Activated CD4-positive, alpha-beta T cell treated with anti-CD3 and anti-CD28 coated beads for 48 hours (primary cell): Measurements from ENCODE around the gene ING2.
"Not testable (repeated sequence)": the region's sequence is repeated elsewhere in the genome, so short reads cannot be mapped to it uniquely, and the experiment has no call there.

ENCODE experiments used
- DNase-seq: peaks from one replicate; pipeline ENCODE4 v3.0.0-alpha.2; 2020

The ING2 gene

DNA sequence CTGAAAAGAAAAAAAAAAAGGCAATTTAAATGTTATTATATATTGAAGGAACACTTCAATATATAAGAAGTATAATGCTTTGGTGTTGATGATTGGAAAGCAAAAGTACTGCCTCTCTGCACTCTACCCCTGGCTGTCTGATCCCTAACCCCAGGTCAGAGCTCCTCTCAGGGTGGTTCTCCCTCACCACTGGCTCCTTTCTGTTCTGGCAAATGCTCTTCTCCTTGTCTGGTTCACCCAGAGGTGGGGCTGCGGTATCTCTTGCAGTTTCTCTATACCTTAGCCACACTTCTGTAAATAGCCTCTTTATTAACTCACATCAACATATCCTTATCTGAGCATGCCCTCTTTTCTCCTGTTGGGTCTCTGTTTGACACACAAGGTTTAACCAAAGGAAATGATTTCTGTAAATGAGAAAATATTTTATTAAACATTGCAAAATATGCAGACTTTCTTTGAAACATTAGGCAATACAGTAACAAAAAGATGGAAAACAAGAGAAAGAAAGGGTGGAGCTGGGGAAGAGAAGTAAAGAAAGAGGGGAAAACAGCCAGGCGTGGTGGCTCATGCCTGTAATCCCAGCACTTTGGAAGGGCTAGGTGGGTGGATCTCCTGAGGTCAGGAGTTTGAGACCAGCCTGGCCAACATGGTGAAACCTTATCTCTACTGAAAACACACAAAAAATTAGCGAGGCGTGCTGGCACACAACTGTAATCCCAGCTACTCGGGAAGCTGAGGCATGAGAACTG is 45.7 kb downstream of the ING2 start:
- DNase-seq: no peak

DNA sequence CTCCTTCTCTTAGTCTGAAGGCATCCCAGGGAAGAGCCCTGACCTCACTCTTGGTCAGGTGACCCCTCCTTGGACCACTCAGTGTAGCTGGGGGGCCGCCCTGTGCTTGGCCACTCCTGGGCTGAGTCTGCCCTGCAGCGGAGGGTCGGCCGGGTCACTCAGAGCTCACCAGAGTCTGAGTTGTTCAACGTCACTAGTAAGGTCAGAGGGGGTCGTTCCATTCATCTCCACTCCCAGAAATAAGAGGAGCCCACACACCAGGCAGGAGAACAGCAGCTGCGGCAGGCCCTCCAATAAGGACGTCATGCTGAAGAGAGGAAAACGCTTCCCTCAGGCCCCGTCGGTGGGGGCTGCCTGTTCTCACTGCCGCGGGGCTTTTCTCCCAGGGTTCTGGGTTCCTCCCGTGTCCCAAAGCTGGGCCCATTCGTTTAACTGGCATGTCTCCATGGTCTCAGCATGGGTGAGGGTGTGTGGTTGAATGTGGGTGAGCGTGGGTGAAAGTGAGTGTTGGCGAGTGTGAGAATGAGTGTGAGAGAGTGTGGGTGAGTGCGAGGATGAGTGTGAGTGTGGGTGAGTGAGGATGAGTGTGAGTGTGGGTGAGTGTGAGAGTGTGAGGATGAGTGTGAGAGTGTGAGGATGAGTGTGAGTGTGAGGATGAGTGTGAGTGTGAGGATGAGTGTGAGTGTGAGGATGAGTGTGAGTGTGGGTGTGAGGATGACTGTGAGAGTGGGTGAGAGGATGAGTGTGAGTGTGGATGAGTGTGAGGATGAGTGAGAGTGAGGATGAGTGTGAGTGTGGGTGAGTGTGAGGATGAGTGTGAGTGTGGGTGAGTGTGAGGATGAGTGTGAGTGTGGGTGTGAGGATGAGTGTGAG is 47.7 kb downstream of the ING2 start:
- no peak for DNase-seq

GRCh38 chr4:183553147-183553478 is 48.3 kb downstream of the ING2 start:
- not testable (repeated sequence) for DNase-seq

- no peak for DNase-seq
Observed at GRCh38 chr4:183553601-183554345, 48.9 kb downstream of the ING2 start.

GRCh38 chr4:183554346-183554686 is 49.5 kb downstream of the ING2 start:
- no peak for DNase-seq

DNA sequence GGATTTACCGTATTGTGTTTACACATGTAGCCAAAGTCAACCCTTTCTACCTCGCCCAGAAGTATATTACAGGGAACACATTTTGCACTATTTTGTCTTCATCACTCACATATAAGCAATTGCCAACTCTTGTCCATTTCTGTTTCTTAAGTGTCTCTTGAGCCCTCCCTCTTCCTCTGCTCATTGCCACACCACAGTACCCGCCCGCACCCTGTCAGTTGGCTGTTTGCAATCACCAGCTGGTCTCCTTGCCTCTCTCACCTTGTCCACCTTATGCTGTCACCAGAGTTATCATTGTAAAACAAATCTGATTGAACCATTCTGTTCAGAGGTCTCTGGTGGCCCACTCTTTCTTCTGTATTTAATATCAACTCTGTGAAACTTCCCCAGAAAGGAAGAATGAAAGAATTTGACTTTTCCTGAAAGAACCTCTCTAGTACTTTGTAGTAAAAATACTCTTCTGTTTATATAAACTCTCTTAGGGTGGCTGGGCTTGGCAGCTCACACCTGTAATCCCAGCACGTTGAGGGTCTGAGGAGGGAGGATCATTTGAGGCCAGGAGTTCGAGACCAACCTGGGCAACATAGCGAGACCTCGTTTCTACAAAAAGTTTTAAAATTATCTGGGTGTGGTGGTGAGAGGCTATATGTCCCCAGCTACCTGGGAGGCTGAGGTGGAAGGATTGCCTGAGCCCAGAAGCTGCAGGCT is 50.2 kb downstream of the ING2 start:
- DNase-seq: no peak

GRCh38 chr4:183556947-183557346 is 52.1 kb downstream of the ING2 start:
- DNase-seq: no peak

DNA sequence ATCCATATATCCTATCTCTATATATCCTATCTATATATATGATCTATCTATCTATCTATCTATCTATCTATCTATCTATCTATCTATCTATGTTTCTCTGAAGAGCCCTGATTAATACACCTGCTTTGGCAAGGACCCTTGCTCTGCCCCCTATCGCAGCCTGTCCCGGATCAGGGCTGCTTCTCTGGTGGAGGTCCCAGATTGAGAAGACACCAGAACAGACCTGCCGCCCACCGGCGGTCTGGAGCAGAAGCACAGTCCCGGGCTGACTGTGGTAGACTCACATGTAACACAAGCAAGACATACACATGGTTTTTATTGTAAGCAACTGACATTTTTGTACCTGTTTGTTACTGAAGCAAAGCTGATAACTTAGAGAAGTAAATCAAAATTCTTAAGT is 52.8 kb downstream of the ING2 start:
- no peak for DNase-seq

DNA sequence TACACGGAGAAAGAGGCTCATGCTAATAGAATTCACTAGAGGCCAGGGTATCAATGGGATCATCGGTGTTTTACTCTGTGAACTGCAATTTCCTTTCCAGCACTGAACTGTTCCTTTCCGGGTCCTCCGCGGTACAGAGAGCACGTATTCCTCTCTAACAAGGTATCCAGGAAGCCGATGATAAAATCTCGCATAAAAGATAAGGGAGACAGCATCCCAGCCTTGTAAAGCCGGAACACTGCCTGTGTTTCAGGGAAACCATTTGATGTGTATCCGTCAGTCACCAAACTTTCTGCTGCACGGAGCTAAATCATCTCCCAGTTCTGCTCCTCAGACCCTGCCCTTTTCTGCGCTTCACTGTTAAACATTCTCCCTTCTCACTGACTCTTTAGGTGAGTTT is 54.0 kb downstream of the ING2 start:
- no peak for DNase-seq

DNA sequence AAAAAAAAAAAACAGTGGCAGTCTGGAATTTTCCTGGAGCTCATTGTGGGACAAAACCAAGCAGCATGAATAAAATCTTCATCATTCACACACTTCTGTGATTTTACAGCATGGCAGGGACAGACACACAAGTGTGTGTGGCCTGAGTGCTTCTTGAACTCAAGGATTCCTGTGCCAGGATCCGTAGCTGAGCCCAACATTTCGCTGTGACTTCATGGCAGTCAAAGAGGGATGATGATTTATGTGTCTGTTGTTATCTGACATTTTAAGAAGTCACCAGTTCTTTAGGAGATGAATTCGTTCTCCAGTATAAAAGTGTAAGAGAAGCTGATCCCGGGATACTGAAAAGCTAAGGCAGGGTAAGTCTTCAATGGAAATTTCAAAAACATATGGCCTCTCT is 57.0 kb downstream of the ING2 start:
- no peak for DNase-seq
